A204.1 (cell line): ENCODE data around the gene MTOR.
"Not testable (repeated sequence)": the region's sequence is repeated elsewhere in the genome, so short reads cannot be mapped to it uniquely, and the experiment has no call there.

Experiments used
- FAIRE-seq: peaks from 2 replicates; lab custom pipeline; 2012; peaks lifted over from hg19 to GRCh38; lab: Jason Lieb, UNC

MTOR gene

DNA sequence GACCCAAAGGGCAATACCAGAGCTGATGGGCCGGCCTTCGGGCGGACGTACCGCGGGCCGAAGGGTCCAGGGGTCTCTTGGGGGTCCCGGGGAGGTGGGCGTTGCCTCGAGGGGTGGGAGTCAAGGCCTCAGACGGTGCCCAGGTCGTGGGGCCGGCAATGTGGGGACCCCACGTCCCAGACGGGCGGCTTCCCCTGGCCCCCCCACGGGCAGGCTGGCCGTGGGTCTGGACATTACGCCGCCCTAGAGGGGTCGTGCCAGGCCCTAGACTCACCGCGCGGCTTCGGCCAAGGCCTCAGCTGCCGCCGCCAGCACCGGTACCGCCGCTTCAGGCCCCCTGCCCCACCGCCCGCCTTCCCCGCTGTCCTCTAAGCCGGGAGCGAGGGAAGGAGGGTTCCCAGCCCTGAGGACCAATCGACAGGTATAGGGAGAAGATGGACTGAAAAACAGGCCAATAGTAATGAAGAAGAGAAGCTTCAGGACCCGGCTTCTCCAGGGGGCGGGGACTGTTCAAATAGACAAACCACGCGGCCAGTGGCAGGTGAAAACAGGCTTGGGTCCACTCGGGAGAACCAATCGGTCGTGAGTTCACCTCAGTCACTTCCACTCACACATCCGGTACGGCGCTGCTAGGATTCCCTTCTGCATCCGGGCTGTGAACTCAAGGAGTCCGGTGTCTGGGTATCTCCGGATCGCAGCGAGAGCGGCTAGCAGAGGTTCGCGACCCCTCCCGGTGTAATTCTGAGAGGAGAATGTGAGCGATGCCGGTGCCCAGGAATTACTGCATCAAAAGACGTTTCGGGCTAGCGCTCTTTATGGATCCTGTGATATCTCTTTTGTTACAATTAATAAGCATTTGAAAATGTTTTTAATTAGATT is at the start of gene MTOR:
Gene MTOR (minus strand): TSS at position 381 of the 879 bp plus-strand sequence. CDS start 3,142 bp downstream, outside the sequence.
- peak; percentile 99 for FAIRE-seq

- no peak for FAIRE-seq
These were observed 47.0 kb upstream of the MTOR start for GRCh38 chr1:11309385-11309784.

- no peak for FAIRE-seq
These were observed 46.4 kb upstream of the MTOR start for GRCh38 chr1:11308699-11309224.

- no peak for FAIRE-seq
These were observed 45.5 kb upstream of the MTOR start for GRCh38 chr1:11307852-11308251.

DNA sequence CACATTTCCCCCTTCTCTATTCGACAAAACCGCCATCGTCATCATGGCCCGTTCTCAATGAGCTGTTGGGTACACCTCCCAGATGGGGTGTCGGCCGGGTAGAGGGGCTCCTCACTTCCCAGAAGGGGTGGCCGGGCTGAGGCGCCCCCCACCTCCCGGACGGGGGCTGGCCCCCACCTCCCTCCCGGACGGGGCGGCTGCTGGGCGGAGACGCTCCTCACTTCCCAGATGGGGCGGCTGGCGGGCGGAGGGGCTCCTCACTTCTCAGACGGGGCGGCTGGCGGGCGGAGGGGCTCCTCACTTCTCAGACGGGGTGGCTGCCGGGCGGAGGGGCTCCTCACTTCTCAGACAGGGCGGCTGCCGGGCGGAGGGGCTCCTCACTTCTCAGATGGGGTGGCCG is 43.2 kb upstream of the MTOR start:
- not testable (repeated sequence) for FAIRE-seq

GRCh38 chr1:11302366-11302765 is 40.0 kb upstream of the MTOR start:
- no peak for FAIRE-seq

DNA sequence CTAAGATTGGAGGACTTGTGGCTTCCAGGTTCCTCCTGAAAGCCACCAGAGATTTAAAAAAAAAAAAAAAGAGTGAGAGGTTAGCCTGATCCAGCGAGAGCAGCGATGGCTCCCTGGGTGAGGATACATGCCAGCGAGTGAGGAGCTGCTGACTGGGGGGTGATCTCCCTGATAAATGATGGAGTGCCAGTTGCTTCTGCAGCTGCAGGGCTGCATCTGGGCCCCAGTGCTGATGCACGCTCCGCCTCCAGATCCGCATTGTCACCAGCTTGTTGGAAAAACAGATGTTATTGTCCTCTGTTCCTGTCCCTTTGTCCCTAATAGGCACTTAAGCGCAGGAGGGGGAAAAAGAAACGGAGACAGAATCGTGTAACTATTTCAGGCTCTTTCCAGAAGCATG is 39.2 kb upstream of the MTOR start:
- FAIRE-seq: no peak

DNA sequence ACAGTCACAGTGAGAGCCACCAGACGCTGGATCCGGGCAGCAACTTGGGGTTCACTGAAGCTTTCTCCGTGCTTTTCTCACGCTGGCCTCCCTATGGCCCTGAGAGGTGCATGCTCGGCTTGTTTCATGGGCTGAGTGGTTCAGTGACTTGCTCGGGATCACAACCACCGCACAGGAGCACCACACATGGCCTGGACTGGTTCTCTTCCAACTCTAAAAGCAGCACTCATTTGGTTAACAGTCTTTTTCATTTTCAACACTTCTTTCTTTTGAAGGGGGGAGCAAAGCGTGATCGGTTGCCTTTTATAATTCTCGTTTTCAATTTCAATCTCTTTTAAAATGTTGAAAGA is 36.8 kb upstream of the MTOR start:
- no peak for FAIRE-seq

- FAIRE-seq: no peak
These were observed 36.3 kb upstream of the MTOR start for GRCh38 chr1:11298390-11299224.

- not testable (repeated sequence) for FAIRE-seq
These were observed 35.4 kb upstream of the MTOR start for GRCh38 chr1:11297774-11298173.

GRCh38 chr1:11295905-11296304 is 33.6 kb upstream of the MTOR start:
- no peak for FAIRE-seq

GRCh38 chr1:11294951-11295350 is 32.6 kb upstream of the MTOR start:
- no peak for FAIRE-seq

- FAIRE-seq: no peak
These were observed 31.5 kb upstream of the MTOR start for GRCh38 chr1:11293856-11294255.

DNA sequence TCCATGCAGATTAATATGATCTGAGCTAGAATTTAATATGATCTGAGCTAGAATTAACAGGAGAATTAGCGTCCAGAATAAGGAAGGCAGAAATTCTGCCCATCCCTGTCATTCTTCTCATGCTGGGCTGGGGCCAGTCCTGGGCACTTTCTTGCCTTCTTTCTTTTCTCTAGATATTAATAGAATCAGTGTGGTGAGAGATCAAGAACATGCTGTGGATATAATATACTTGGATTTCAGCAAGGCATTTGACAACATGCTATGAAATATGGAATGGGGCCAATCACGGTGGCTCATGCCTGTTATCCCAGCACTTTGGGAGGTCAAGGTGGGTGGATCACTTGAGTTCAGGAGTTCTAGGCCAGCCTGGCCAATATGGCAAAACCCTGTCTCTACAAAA is 28.7 kb upstream of the MTOR start:
- FAIRE-seq: no peak

DNA sequence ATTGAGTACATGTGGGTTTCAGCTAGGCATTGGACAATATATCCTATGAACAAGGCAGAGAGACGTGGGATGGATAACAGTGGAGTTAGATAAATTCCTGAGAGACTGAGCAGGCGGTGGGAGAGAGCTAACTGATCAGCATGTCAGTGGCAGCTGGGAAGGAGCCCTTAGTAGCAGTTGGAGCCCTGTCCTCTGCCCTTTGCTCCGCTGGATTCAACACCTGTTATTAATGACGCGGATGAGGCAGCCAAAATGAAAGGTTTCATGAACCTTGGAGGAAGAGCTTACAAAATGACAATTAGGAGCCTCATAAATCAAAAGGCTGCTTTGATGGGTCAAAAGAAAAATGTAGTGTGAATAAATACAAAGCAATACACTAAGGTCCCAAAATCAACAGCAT is 26.7 kb upstream of the MTOR start:
- FAIRE-seq: no peak

DNA sequence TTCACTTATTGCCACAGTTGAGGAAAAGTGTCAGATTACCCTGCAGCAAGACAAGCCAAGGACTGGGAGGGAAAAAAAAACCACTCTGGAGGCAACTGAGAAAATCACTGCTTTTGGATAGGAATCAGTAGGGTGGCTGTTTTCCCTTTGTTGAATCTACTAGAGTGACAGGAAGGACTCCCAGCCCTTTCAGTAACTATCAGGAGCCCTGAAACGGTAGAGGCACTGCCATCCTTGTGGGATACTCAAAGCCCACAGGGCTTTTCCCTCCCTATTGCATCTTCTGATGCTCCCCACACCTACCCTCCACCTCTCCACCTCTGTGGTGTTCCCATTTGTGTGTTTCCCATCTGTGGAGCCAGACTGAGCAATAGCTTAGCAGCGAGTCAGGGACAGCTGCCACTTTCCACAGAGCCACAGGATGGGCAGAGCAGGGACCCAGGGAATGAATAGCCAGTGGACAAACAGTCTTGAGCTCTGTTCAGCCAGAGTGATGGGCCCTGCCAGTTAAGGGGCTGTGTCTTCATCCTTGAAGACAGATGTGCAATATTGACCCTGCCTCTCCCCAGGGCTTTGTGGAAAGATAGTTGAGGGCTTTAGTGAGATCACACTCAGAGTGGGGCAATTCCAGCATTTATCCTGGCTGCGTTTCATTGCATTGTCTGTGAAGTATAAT is 24.5 kb upstream of the MTOR start:
- FAIRE-seq: no peak

DNA sequence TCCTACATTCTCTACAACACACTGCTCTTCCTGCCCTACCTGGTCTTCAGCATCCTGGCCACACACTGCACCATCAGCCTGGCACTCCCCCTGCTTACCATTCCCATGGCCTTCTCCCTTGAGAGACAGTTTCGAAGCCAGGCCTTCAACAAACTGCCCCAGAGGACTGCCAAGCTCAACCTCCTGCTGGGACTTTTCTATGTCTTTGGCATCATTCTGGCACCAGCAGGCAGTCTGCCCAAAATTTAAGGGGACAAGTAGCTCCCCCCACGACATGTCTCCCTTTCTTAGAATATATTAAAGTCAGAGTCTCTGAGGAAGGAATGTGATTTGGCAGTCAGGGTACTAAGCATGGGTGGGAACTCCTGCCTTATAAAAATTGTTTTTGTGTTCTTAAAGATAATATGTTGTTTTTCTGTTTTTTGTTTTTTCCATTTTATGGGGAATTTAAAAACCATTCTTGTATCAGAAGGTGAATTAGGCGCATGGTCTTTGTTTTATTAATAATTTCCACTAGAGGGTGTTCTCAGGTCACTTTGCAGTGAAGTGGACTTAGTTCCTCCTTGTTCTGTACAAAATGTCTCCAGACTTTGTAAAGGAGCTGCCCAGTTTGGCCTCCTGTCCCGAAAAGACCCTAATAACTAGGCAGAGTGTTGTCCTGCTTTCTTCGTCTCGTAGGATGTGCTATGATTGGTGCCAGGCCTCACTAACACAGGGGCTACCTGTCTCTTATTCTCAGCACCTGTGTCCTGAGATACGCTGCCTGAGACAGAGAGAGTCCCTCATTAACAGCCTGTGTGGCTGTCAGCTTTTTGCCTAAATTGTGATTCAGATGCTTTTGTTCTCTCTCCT is 23.8 kb upstream of the MTOR start:
- peak; percentile 82 for FAIRE-seq

DNA sequence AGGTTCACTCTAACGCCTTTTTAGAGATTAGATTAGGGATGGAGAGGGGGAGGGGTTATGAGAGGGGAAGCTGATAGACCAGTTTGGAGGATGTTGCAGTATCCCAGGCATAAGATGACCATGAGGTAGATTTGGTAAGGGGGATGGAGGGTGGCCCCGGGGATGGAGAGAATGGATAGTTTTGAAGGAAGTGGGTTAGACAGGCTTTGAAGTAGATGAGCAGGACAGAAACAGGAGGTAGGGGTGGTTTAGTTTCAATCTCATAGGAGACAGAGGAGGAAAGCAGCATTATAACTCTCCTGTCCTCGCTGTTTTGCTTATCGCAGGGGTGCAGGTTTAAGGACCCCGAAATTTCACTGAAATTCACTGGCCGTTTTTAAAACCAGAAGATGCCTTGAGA is 22.4 kb upstream of the MTOR start:
- no peak for FAIRE-seq

DNA sequence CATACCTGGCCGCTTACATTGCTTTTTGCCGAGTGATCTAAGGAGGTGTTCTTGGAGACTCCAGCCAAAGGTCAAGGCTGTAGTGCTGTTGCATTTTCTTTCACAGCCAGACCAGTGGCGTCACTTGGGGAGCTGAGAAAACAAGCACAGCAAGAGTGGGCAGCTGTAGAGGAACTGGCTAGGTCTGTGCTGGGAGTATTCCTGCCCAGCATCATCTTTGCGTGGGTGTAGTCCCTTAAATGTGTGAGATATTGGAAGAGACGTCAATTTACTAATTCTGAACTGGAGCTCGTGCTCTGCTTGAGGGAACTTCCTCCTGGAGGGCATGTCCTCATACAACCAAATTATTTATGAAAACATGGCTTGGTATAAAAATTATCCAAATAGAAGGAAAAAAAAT is 20.8 kb upstream of the MTOR start:
- FAIRE-seq: no peak

DNA sequence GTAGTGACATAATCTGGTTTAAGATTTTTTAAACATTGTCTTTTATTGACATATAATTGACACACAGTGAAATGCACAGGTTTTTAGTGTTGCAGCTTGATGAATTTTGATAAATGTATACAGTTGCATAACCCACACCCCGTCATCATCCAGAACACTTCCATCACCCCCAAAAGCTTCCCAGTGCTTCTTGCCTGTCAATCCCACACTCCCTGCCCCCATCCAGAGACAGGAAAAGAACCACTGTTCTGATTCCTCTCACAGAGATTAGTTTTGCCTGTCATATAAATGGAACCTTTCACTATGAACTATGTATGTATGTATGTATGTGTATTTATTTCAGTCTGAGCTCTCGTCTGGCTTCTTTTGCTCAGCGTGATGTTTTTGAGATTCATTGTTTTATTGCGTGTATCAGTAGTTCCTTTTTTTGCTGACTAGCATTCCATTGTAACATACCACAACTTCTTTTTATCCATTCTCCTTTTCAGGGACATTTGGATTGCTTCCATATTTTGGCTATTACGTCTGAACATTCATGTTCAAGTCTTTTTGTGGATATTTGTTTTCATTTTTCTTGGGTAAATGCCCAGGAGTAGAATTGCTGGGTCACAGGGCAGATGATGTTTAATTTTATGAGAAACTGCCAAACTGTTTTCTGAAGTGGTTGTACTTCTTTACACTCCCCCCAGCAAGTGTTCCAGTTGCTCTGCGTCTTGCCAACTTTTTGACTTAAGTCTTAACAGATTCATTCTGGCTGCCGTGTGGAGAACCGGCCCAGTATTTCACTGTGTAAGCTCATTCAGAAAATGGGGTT is 19.4 kb upstream of the MTOR start:
- FAIRE-seq: no peak
